Measurements from ENCODE around the gene RRAGC.

RRAGC gene

DNA sequence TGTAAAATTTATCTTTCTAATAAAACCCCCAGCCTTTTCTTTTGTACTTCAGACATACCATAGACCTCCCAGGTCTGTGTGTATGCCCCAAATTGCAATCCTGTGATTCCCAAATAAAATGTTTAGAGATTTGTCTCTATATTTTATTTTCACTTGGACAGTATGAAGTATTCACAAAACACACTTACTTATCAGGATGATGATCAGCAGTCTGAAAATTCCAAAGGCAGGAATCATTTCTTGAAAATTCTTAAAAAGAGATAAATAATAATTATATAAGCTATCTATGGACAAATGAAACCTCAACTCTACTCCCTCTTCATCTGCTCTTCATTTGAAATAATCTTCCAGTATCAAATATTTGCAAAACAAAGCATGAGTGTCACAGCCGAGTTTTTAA is 33.4 kb upstream of the RRAGC start:
- TF ChIP-seq CREB1 (IDR thresholded peaks at IDR 0.05; ENCODE audit: low read depth) (no peak), CEBPB (IDR thresholded peaks at IDR 0.05) (no peak), RAD21 (IDR thresholded peaks at IDR 0.05; ENCODE audit: low read depth) (no peak), REST (IDR thresholded peaks at IDR 0.05; ENCODE audit: low read depth) (no peak), EGR1 (IDR thresholded peaks at IDR 0.05) (no peak), NFIC (IDR thresholded peaks at IDR 0.05) (no peak), EP300 (IDR thresholded peaks at IDR 0.05; ENCODE audit: borderline replicate concordance) (no peak), TCF12 (IDR thresholded peaks at IDR 0.05; ENCODE audit: low read depth) (no peak), YY1 (IDR thresholded peaks at IDR 0.05; ENCODE audit: low read depth) (no peak), USF1 (IDR thresholded peaks at IDR 0.05) (no peak), MAX (IDR thresholded peaks at IDR 0.05) (no peak), TEAD4 (IDR thresholded peaks at IDR 0.05) (no peak), FOXM1 (IDR thresholded peaks at IDR 0.05; ENCODE audit: borderline replicate concordance, low read depth) (no peak), ZBTB7A (IDR thresholded peaks at IDR 0.05; ENCODE audit: low read depth) (no peak), TAF1 (IDR thresholded peaks at IDR 0.05; ENCODE audit: low read depth) (no peak)

DNA sequence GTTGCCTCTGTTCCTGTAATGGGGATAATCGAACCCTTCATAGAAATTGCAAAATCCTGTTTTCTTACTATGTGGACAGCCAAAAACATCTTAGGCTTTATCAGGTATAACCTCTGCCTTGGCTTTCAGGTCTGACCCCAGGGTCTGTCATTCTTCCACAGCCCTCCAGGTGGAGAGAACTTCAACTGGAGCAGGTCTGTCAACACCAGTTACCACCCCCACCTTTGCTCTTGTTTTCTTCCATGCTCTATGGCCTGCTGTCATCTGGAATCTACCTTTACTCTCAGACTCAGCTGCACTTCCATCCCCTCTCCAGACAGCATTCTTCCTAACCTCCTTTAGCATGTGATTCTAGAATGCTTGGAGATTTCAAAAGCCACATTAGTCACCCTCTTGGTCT is 32.2 kb upstream of the RRAGC start:
- no peak for TF ChIP-seq FOXM1 (IDR thresholded peaks at IDR 0.05; ENCODE audit: borderline replicate concordance, low read depth)
- no peak for TF ChIP-seq TAF1 (IDR thresholded peaks at IDR 0.05; ENCODE audit: low read depth)
- TF ChIP-seq RAD21 (IDR thresholded peaks at IDR 0.05; ENCODE audit: low read depth), result no peak; the same call in 1 of the 2 replicates
- TF ChIP-seq CREB1 (IDR thresholded peaks at IDR 0.05; ENCODE audit: low read depth), result no peak
- no peak for TF ChIP-seq YY1 (IDR thresholded peaks at IDR 0.05; ENCODE audit: low read depth)
- no peak for TF ChIP-seq EGR1 (IDR thresholded peaks at IDR 0.05)
- no peak for TF ChIP-seq TEAD4 (IDR thresholded peaks at IDR 0.05)
- no peak for TF ChIP-seq NFIC (IDR thresholded peaks at IDR 0.05)
- no peak for TF ChIP-seq MAX (IDR thresholded peaks at IDR 0.05)
- TF ChIP-seq REST (IDR thresholded peaks at IDR 0.05; ENCODE audit: low read depth), result no peak
- no peak for TF ChIP-seq TCF12 (IDR thresholded peaks at IDR 0.05; ENCODE audit: low read depth)
- TF ChIP-seq ZBTB7A (IDR thresholded peaks at IDR 0.05; ENCODE audit: low read depth), result no peak
- no peak for TF ChIP-seq CEBPB (IDR thresholded peaks at IDR 0.05)
- TF ChIP-seq EP300 (IDR thresholded peaks at IDR 0.05; ENCODE audit: borderline replicate concordance), result no peak
- TF ChIP-seq USF1 (IDR thresholded peaks at IDR 0.05), result no peak

DNA sequence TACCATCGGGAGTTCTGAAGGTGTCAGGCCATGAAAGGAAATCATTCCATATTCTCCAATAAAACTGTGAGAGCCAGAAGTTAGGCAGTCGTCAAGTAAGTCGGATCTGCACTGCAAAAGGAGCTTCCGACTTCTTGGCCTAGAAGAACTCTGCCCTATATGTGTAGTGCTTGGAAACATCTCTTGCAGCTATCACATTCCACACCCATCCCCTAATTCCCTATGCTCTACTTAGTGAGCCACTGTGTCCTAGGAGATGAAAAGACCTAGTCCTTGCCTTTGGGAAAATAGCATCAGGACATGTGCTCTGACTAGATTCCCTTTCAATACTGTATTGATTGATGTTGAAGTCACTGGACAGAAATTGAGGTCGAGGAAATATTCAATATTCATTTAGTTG is 30.0 kb upstream of the RRAGC start:
- TF ChIP-seq EP300 (IDR thresholded peaks at IDR 0.05; ENCODE audit: borderline replicate concordance), result no peak
- TF ChIP-seq TEAD4 (IDR thresholded peaks at IDR 0.05), result no peak
- no peak for TF ChIP-seq TCF12 (IDR thresholded peaks at IDR 0.05; ENCODE audit: low read depth)
- TF ChIP-seq EGR1 (IDR thresholded peaks at IDR 0.05), result no peak
- TF ChIP-seq NFIC (IDR thresholded peaks at IDR 0.05), result no peak
- TF ChIP-seq CEBPB (IDR thresholded peaks at IDR 0.05), result no peak
- TF ChIP-seq FOXM1 (IDR thresholded peaks at IDR 0.05; ENCODE audit: borderline replicate concordance, low read depth), result no peak
- TF ChIP-seq REST (IDR thresholded peaks at IDR 0.05; ENCODE audit: low read depth), result no peak
- TF ChIP-seq USF1 (IDR thresholded peaks at IDR 0.05), result no peak
- TF ChIP-seq RAD21 (IDR thresholded peaks at IDR 0.05; ENCODE audit: low read depth), result no peak
- TF ChIP-seq CREB1 (IDR thresholded peaks at IDR 0.05; ENCODE audit: low read depth), result no peak
- no peak for TF ChIP-seq ZBTB7A (IDR thresholded peaks at IDR 0.05; ENCODE audit: low read depth)

Measured in Ishikawa (cell line).